SK-N-MC (cell line): ENCODE results near the gene ACSM6.

Source experiments
- FOXP2 ChIP-seq: optimal IDR thresholded peaks from 2 replicates; pipeline ENCODE3; 2011; ENCODE audit warnings: mild to moderate bottlenecking, moderate library complexity; ENCODE audit not compliant: insufficient read depth; ENCODE audit errors: extremely low read length, control extremely low read depth
- POLR2AphosphoS5 ChIP-seq: IDR thresholded peaks from 2 replicates; pipeline ENCODE4 v1.6.1; 2012; ENCODE audit warnings: mild to moderate bottlenecking, low read depth, low read length, borderline replicate concordance

- TF ChIP-seq POLR2AphosphoS5, result no peak
- no peak for TF ChIP-seq FOXP2
Observed at GRCh38 chr10:95221124-95221523, 27.1 kb downstream of the ACSM6 start.
